Tibial artery (tissue), 4 donors: ENCODE results near the gene PSD2.

Source experiments
- DNase-seq, 2 donors: peaks; one replicate each; pipeline ENCODE4 v3.0.0-alpha.2; 2019
- H3K27ac ChIP-seq, 2 donors: fragments of 200-600 bp; sonication (generic) in 1 of 2; 1 replicate in 1 of 2; 2 replicates in 1 of 2; pipeline ENCODE4 v1.5.1; 2018 to 2019; ENCODE audit warnings: mild to moderate bottlenecking in 1 of 2
- H3K27me3 ChIP-seq, 2 donors: fragments of 200-600 bp; sonication (generic) in 1 of 2; one replicate each; pipeline versions ENCODE4 v1.5.1 to v1.6.0; 2016 to 2019
- H3K36me3 ChIP-seq, 3 donors: fragments of 200-600 bp; sonication (generic) in 2 of 3; one replicate each; pipeline ENCODE4 v1.5.1; 2016 to 2019; ENCODE audit warnings: mild to moderate bottlenecking in 2 of 3
- H3K4me1 ChIP-seq, 4 donors: fragments of 200-600 bp; sonication (generic) in 2 of 4; 1 replicate in 3 of 4; 2 replicates in 1 of 4; pipeline ENCODE4 v1.5.1; 2016 to 2019
- H3K4me3 ChIP-seq, 2 donors: fragments of 200-600 bp; sonication (generic) in 1 of 2; 1 replicate in 1 of 2; 2 replicates in 1 of 2; pipeline ENCODE4 v1.5.1; 2018 to 2019; ENCODE audit warnings: mild to moderate bottlenecking in 2 of 2
- H3K9me3 ChIP-seq, 3 donors: fragments of 200-600 bp; sonication (generic) in 1 of 3; one replicate each; pipeline ENCODE4 v1.5.1; 2016 to 2019
- CTCF ChIP-seq, 2 experiments: fragments of 200-600 bp in 1 of 2; fragments of 450-650 bp in 1 of 2; IDR thresholded peaks; one replicate each; pipeline ENCODE4 v1.5.1; 2017 to 2019; ENCODE audit warnings: antibody characterized with exemption in 2 of 2, mild to moderate bottlenecking in 1 of 2, moderate library complexity in 1 of 2
- intact Hi-C: fragments of 100-400 bp; cut with DNase I; formaldehyde crosslinking; loops from one replicate; pipeline ENCODE4 v1.15.0; 2023; ENCODE audit warnings: low total_unique reads

The PSD2 gene

GRCh38 chr5:139867581-139867980 lies 72.0 kb downstream of the PSD2 start:
- no peaks in the 10 kb centered on the region for H3K36me3 ChIP-seq
- TF ChIP-seq CTCF (IDR thresholded peaks at IDR 0.05), result no peak
- no peaks in the 10 kb centered on the region for H3K27me3 ChIP-seq
- H3K4me3 ChIP-seq, result no peak overlapping the region
- no peak for DNase-seq
- intact Hi-C loops, result no loop called here
- H3K9me3 ChIP-seq, result no peaks in the 10 kb centered on the region
- H3K4me1 ChIP-seq, result peaks cover 0 to 22% (median 8%) of the 10 kb centered on the region in 4 donors
- no peak overlapping the region for H3K27ac ChIP-seq

GRCh38 chr5:139869042-139869790 lies 73.6 kb downstream of the PSD2 start:
- no peak overlapping the region for H3K4me3 ChIP-seq
- TF ChIP-seq CTCF (IDR thresholded peaks at IDR 0.05), result no peak

GRCh38 chr5:139870677-139871076 lies 75.1 kb downstream of the PSD2 start:
- H3K27ac ChIP-seq, result no peak overlapping the region
- H3K4me3 ChIP-seq, result no peak overlapping the region
- no peak for DNase-seq
- intact Hi-C loops, result no loop called here
- no peak for TF ChIP-seq CTCF (IDR thresholded peaks at IDR 0.05)
- H3K4me1 ChIP-seq, result peaks cover 0 to 14% (median 3%) of the 10 kb centered on the region in 4 donors
- H3K9me3 ChIP-seq, result no peaks in the 10 kb centered on the region
- H3K36me3 ChIP-seq, result no peaks in the 10 kb centered on the region
- no peaks in the 10 kb centered on the region for H3K27me3 ChIP-seq

More at GRCh38 chr5:139869042-139869790, 73.6 kb downstream of the PSD2 start:
- intact Hi-C loops, result no loop called here
- no peak overlapping the region for H3K27ac ChIP-seq
- H3K36me3 ChIP-seq, result no peaks in the 10 kb centered on the region
- H3K27me3 ChIP-seq, result no peaks in the 10 kb centered on the region
- H3K4me1 ChIP-seq, result peaks cover 0 to 17% (median 3%) of the 10 kb centered on the region in 4 donors
- H3K9me3 ChIP-seq, result no peaks in the 10 kb centered on the region
- no peak for DNase-seq

- H3K27ac ChIP-seq, result no peak overlapping the region
- intact Hi-C loops, result no loop called here
- peaks cover 0 to 14% (median 3%) of the 10 kb centered on the region in 4 donors for H3K4me1 ChIP-seq
- no peaks in the 10 kb centered on the region for H3K27me3 ChIP-seq
- peaks cover 0 to 3% (median 2%) of the 10 kb centered on the region in 3 donors for H3K36me3 ChIP-seq
- DNase-seq, result no peak
- peaks cover 0 to 5% (median 0%) of the 10 kb centered on the region in 3 donors for H3K9me3 ChIP-seq
- no peak overlapping the region for H3K4me3 ChIP-seq
- TF ChIP-seq CTCF (IDR thresholded peaks at IDR 0.05), result no peak
These were observed 76.0 kb downstream of the PSD2 start for GRCh38 chr5:139871614-139872013.

- DNase-seq, result no peak
- H3K27ac ChIP-seq, result no peak overlapping the region
- TF ChIP-seq CTCF (IDR thresholded peaks at IDR 0.05), result no peak
- H3K27me3 ChIP-seq, result no peaks in the 10 kb centered on the region
- H3K9me3 ChIP-seq, result peaks cover 0 to 5% (median 0%) of the 10 kb centered on the region in 3 donors
- intact Hi-C loops, result no loop called here
- peaks cover 0 to 14% (median 3%) of the 10 kb centered on the region in 4 donors for H3K4me1 ChIP-seq
- H3K36me3 ChIP-seq, result peaks cover 0 to 9% (median 4%) of the 10 kb centered on the region in 3 donors
- H3K4me3 ChIP-seq, result no peak overlapping the region
These were observed 76.6 kb downstream of the PSD2 start for GRCh38 chr5:139872052-139872766.
